ENCODE data around the gene PARVA. TPM values are rescaled to one million over a fixed set of nuclear protein-coding genes. Genes with fewer than 3 reads are reported as not detected.

Gene PARVA
- total RNA-seq, 1 experiment from 2014 or later = 18.1 TPM

DNA sequence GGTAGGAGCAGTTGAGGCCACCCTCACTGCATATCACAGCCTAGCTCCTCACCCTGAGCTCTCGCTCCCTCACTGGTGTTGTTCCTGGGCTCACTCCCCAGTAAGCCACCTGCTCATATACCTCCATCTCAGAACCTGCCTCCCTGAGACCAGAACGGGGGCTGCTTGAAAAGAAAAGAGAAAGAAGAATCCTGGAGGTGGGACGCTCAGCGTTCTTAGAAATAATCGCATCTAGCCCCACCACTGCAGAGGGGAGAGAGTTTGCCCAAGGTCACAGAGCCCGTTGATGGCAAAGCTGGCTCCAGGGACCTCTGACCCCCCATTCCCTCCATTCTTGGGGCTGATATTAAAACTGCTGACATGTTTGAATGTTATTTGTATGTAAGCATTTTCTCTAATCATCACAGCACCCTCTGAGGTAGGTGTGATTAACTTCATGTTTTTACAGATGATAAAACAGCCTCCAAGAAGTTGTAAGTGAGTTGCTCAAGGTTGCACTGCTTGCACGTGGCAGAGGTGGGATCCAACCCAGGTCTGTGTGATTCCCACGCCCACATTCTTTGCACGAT is 164.3 kb downstream of the PARVA start:
- Histone ChIP-seq H4K8ac (replicated peaks; ENCODE audit: insufficient read length, low read depth, low read length) (no peak overlapping the region), H2BK15ac (ENCODE audit: low read depth, low read length) (no peak overlapping the region), H3K27ac (ENCODE audit: insufficient read length, low read depth, low read length) (no peak overlapping the region), H3K23ac (ENCODE audit: insufficient read length, low read depth, low read length) (no peak overlapping the region), H2AFZ (ENCODE audit: low read length) (no peak overlapping the region), H4K91ac (ENCODE audit: insufficient read length, low read depth, low read length) (no peak overlapping the region), H3K9me3 (ENCODE audit: control insufficient read depth, low read depth, low read length) (no peaks in the 10 kb centered on the region), H4K20me1 (ENCODE audit: control insufficient read depth, insufficient read depth, insufficient read length) (no peaks in the 10 kb centered on the region), H2BK20ac (ENCODE audit: low read depth, low read length, poor library complexity, severe bottlenecking) (no peak overlapping the region), H3T11ph (ENCODE audit: low read length) (no peak overlapping the region), H3K23me2 (ENCODE audit: insufficient read length, low read depth, low read length, poor library complexity, severe bottlenecking) (no peaks in the 10 kb centered on the region), H3K4me1 (ENCODE audit: insufficient read depth, low read length) (no peaks in the 10 kb centered on the region), H3K4ac (ENCODE audit: low read depth, low read length) (no peak overlapping the region), H4K5ac (ENCODE audit: insufficient read length, low read depth, low read length) (no peak overlapping the region), H3K79me1 (ENCODE audit: insufficient read depth, low read depth, low read length, poor library complexity, severe bottlenecking) (no peaks in the 10 kb centered on the region), H3K9ac (ENCODE audit: extremely low read depth, insufficient read length, low read length) (no peak overlapping the region), H2BK120ac (ENCODE audit: low read depth, low read length, poor library complexity, severe bottlenecking) (no peak overlapping the region), H3K14ac (ENCODE audit: insufficient read depth, low read length) (no peak overlapping the region), H2BK12ac (ENCODE audit: insufficient read length, low read depth, low read length) (no peak overlapping the region), H3K79me2 (ENCODE audit: insufficient read depth, low read length) (no peaks in the 10 kb centered on the region), H3K27me3 (ENCODE audit: insufficient read depth, low read length) (no peaks in the 10 kb centered on the region), H3K56ac (ENCODE audit: insufficient read length, low read depth, low read length) (no peak overlapping the region), H3K18ac (ENCODE audit: insufficient read length, low read depth, low read length) (no peak overlapping the region), H2BK5ac (ENCODE audit: insufficient read length, low read length) (no peak overlapping the region), H2AK5ac (ENCODE audit: insufficient read length, low read length) (no peak overlapping the region), H3K4me2 (ENCODE audit: insufficient read depth, insufficient read length, low read length) (no peak overlapping the region)
- no peak for DNase-seq
- TF ChIP-seq, protein P1, sequence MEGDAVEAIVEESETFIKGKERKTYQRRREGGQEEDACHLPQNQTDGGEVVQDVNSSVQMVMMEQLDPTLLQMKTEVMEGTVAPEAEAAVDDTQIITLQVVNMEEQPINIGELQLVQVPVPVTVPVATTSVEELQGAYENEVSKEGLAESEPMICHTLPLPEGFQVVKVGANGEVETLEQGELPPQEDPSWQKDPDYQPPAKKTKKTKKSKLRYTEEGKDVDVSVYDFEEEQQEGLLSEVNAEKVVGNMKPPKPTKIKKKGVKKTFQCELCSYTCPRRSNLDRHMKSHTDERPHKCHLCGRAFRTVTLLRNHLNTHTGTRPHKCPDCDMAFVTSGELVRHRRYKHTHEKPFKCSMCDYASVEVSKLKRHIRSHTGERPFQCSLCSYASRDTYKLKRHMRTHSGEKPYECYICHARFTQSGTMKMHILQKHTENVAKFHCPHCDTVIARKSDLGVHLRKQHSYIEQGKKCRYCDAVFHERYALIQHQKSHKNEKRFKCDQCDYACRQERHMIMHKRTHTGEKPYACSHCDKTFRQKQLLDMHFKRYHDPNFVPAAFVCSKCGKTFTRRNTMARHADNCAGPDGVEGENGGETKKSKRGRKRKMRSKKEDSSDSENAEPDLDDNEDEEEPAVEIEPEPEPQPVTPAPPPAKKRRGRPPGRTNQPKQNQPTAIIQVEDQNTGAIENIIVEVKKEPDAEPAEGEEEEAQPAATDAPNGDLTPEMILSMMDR (conservative IDR thresholded peaks at IDR 0.05) = no peak
- no peak overlapping the region for H3K27ac Mint-ChIP-seq
- no peak overlapping the region for H3K4me3 Mint-ChIP-seq
- peaks cover 3 to 8% of the 10 kb centered on the region in 2 experiments; a peak in 3 of 4 replicates for H3K4me1 Mint-ChIP-seq
- no CpG with 5 or more reads among the region's 9 CpGs for WGBS (ENCODE audit: extremely low coverage, insufficient read length, low lambda C conversion rate)
- no peaks in the 10 kb centered on the region for H3K36me3 Mint-ChIP-seq (ENCODE audit: insufficient read depth in 1 of 3, low read depth in 3 of 3)
- no peaks in the 10 kb centered on the region for H3K9me3 Mint-ChIP-seq
- peaks cover 9% of the 10 kb centered on the region for H3K27me3 Mint-ChIP-seq (ENCODE audit: low read depth)
